Gastroesophageal sphincter (tissue), 4 donors: ENCODE measurements around the gene AGAP3. TPM values are rescaled to one million over a fixed set of nuclear protein-coding genes. Genes with fewer than 3 reads are reported as not detected.

ENCODE experiments used
- ATAC-seq: fragments of 150-250 bp; one replicate; pipeline ENCODE4 v1.9.1; 2016; ENCODE audit warnings: mild to moderate bottlenecking, moderate library complexity
- H3K27ac ChIP-seq, 4 donors: fragments of 200-600 bp; sonication (generic) in 3 of 4; 1 replicate in 3 of 4; 2 replicates in 1 of 4; pipeline ENCODE4 v1.5.1; 2016 to 2019
- H3K27me3 ChIP-seq: fragments of 200-600 bp; sonication (generic); one replicate; pipeline ENCODE4 v1.5.1; 2019
- H3K36me3 ChIP-seq, 2 donors: fragments of 200-600 bp; sonication (generic); one replicate each; pipeline ENCODE4 v1.5.1; 2019; ENCODE audit warnings: control low read depth in 1 of 2
- H3K4me1 ChIP-seq, 3 donors: fragments of 200-600 bp; sonication (generic); 1 replicate in 2 of 3; 2 replicates in 1 of 3; pipeline ENCODE4 v1.5.1; 2016 to 2019; ENCODE audit warnings: control low read depth in 2 of 3
- H3K4me3 ChIP-seq, 2 donors: fragments of 200-600 bp; sonication (generic); one replicate each; pipeline ENCODE4 v1.5.1; 2019; ENCODE audit warnings: mild to moderate bottlenecking in 1 of 2, moderate library complexity in 1 of 2
- H3K9me3 ChIP-seq, 3 donors: fragments of 200-600 bp; sonication (generic); one replicate each; pipeline ENCODE4 v1.5.1; 2017 to 2019; ENCODE audit warnings: control low read depth in 2 of 3
- CTCF ChIP-seq, 4 experiments: fragments of 200-600 bp in 2 of 4; fragments of 450-650 bp in 2 of 4; sonication (generic) in 1 of 4; IDR thresholded peaks; one replicate each; pipeline ENCODE4 v1.5.1; 2017 to 2019; ENCODE audit warnings: antibody characterized with exemption in 4 of 4, mild to moderate bottlenecking in 2 of 4, moderate library complexity in 2 of 4
- EP300 ChIP-seq: sonication (generic); formaldehyde crosslinking; IDR thresholded peaks from one replicate; pipeline ENCODE4 v1.6.1; 2017; ENCODE audit warnings: antibody characterized with exemption, mild to moderate bottlenecking
- POLR2A ChIP-seq, 2 donors: fragments of 450-650 bp; IDR thresholded peaks; one replicate each; pipeline ENCODE4 v1.6.1; 2017; ENCODE audit warnings: antibody characterized with exemption in 2 of 2, mild to moderate bottlenecking in 2 of 2, moderate library complexity in 1 of 2
- POLR2AphosphoS5 ChIP-seq: sonication (generic); formaldehyde crosslinking; IDR thresholded peaks from one replicate; pipeline ENCODE4 v1.6.1; 2017; ENCODE audit warnings: antibody characterized with exemption
- WGBS, 2 donors: methylation state at CpG; one replicate each; pipeline ENCODE4 v1.1.5; 2018; ENCODE audit warnings: low coverage in 1 of 2; 5-methylcytosine and 5-hydroxymethylcytosine counted together
- total RNA-seq, 4 donors: library from RNA; depleted of rRNA; stranded (reverse); fragments of >200 nt; gene quantifications; one replicate each; pipeline ENCODE4 v1.1.0, GENCODE V29; 2016

The AGAP3 gene
- total RNA-seq, 4 donors from 2014 or later, result 36.3 to 68.2 (median 55.7) TPM

- Histone ChIP-seq H3K27ac (no peak overlapping the region), H3K27me3 (peaks cover 69% of the 10 kb centered on the region), H3K36me3 (no peaks in the 10 kb centered on the region), H3K4me3 (no peak overlapping the region), H3K4me1 (peaks cover 0 to 7% (median 0%) of the 10 kb centered on the region in 3 donors), H3K9me3 (peaks cover 0 to 3% (median 0%) of the 10 kb centered on the region in 3 donors)
- ATAC-seq, result no peak
- 58 to 62% methylated on average over 2 of the region's 2 CpGs for WGBS, 2 donors
- TF ChIP-seq EP300 (no peak), POLR2A (IDR thresholded peaks at IDR 0.05) (no peak), POLR2AphosphoS5 (no peak), CTCF (IDR thresholded peaks at IDR 0.05) (no peak)
These were observed 92.6 kb downstream of the AGAP3 start for GRCh38 chr7:151178831-151179230.

GRCh38 chr7:151179287-151179860 lies 93.1 kb downstream of the AGAP3 start:
- H3K4me1 ChIP-seq, result peaks cover 0 to 7% (median 0%) of the 10 kb centered on the region in 3 donors
- H3K27ac ChIP-seq, result no peak overlapping the region
- no peak overlapping the region for H3K4me3 ChIP-seq
- TF ChIP-seq POLR2AphosphoS5 (no peak), CTCF (IDR thresholded peaks at IDR 0.05) (no peak), EP300 (no peak), POLR2A (IDR thresholded peaks at IDR 0.05) (no peak)
- WGBS, 2 donors, result no CpG with 5 or more reads among the region's 8 CpGs
- H3K9me3 ChIP-seq, result peaks cover 0 to 3% (median 0%) of the 10 kb centered on the region in 3 donors
- peaks cover 64% of the 10 kb centered on the region for H3K27me3 ChIP-seq
- ATAC-seq, result no peak
- H3K36me3 ChIP-seq, result no peaks in the 10 kb centered on the region

- no peak for ATAC-seq
- TF ChIP-seq POLR2A (IDR thresholded peaks at IDR 0.05) (no peak), POLR2AphosphoS5 (no peak), CTCF (IDR thresholded peaks at IDR 0.05) (no peak), EP300 (no peak)
- Histone ChIP-seq H3K4me3 (no peak overlapping the region), H3K27me3 (peaks cover 58% of the 10 kb centered on the region), H3K9me3 (no peaks in the 10 kb centered on the region), H3K36me3 (no peaks in the 10 kb centered on the region), H3K27ac (no peak overlapping the region), H3K4me1 (peaks cover 0 to 1% (median 0%) of the 10 kb centered on the region in 3 donors)
- no CpG with 5 or more reads among the region's 4 CpGs for WGBS, 2 donors
These were observed 93.7 kb downstream of the AGAP3 start for GRCh38 chr7:151179946-151180345.

GRCh38 chr7:151181011-151181431 lies 94.7 kb downstream of the AGAP3 start:
- ATAC-seq, result no peak
- H3K36me3 ChIP-seq, result no peaks in the 10 kb centered on the region
- H3K9me3 ChIP-seq, result no peaks in the 10 kb centered on the region
- H3K27ac ChIP-seq, result no peak overlapping the region
- WGBS, 2 donors, result 80% methylated on average over 6 of the region's 22 CpGs; no CpG with 5 or more reads in 1 of the 2 donors
- TF ChIP-seq EP300 (no peak), POLR2AphosphoS5 (no peak), POLR2A (IDR thresholded peaks at IDR 0.05) (no peak), CTCF (IDR thresholded peaks at IDR 0.05) (no peak)
- H3K4me3 ChIP-seq, result no peak overlapping the region
- H3K4me1 ChIP-seq, result no peaks in the 10 kb centered on the region
- H3K27me3 ChIP-seq, result peaks cover 47% of the 10 kb centered on the region
